ENCODE results near the gene C19orf38. TPM values are rescaled to one million over a fixed set of nuclear protein-coding genes. Genes with fewer than 3 reads are reported as not detected.
"Not testable (repeated sequence)": the region's sequence is repeated elsewhere in the genome, so short reads cannot be mapped to it uniquely, and the experiment has no call there.

C19orf38 gene
- total and polyA plus RNA-seq, 4 experiments from 2014 or later = 0.21 to 0.49 (median 0.36) TPM; not detected in 1

GRCh38 chr19:10836479-10837330 lies 11.5 kb upstream of the C19orf38 start:
- DNase-seq = peak in 1 of 5 donors; percentile 86
- H3K27me3 ChIP-seq (ENCODE audit: insufficient read depth, low read length) = no peaks in the 10 kb centered on the region
- CTCF ChIA-PET (ENCODE audit: partially characterized antibody) = interaction anchor here (0.6 to 6.4 kb wide), 14 partner anchors 9 to 1972 kb away, joined by 3 to 67 read pairs (median 4); partner anchors contain the start of genes CARM1 and DNM2
- H3K9me3 Mint-ChIP-seq = peaks cover 2 to 16% (median 6%) of the 10 kb centered on the region in 8 donors
- H3K4me3 ChIP-seq (ENCODE audit: low read length in 2 of 2) = peak overlapping the region; percentile 64 to 89
- peak overlapping the region; percentile 99 to 100 (median 100) for H3K27ac Mint-ChIP-seq
- no peaks in the 10 kb centered on the region for H3K27me3 Mint-ChIP-seq
- H3K36me3 Mint-ChIP-seq = peaks cover 0 to 25% of the 10 kb centered on the region in 2 donors
- POLR2A ChIA-PET (ENCODE audit: partially characterized antibody) = interaction anchor here (0.8 to 2.5 kb wide), 23 partner anchors 10 to 269 kb away, joined by 3 to 46 read pairs (median 4); partner anchors contain the start of genes CARM1, DNM2, LDLR and QTRT1
- no peaks in the 10 kb centered on the region for H3K9me3 ChIP-seq (ENCODE audit: control insufficient read depth in 1 of 2, low read length in 2 of 2)
- H3K27ac ChIP-seq (ENCODE audit: low read depth, low read length) = peak overlapping the region; percentile 95
- peaks cover 9 to 21% (median 13%) of the 10 kb centered on the region in 4 donors for H3K4me1 Mint-ChIP-seq
- peak overlapping the region; percentile 96 to 100 (median 98) for H3K4me3 Mint-ChIP-seq
- H3K36me3 ChIP-seq (ENCODE audit: insufficient read depth, low read length) = no peaks in the 10 kb centered on the region
- H3K4me1 ChIP-seq (ENCODE audit: insufficient read depth, low read length) = peaks cover 17% of the 10 kb centered on the region
- intact Hi-C loops (cut with micrococcal nuclease) = loop anchor here (1.0 to 10.0 kb wide), 5 partner anchors 35 to 602 kb away; partner anchors contain the start of genes CARM1, ILF3 and S1PR2

- Mint-ChIP-seq H3K36me3 (peaks cover 0 to 21% of the 10 kb centered on the region in 2 donors), H3K4me1 (peaks cover 9 to 21% (median 13%) of the 10 kb centered on the region in 4 donors), H3K27ac (peak overlapping the region in 1 of 7 donors; percentile 99), H3K9me3 (peaks cover 2 to 16% (median 6%) of the 10 kb centered on the region in 8 donors)
- H3K36me3 ChIP-seq (ENCODE audit: insufficient read depth, low read length); H3K4me3 Mint-ChIP-seq; H3K27me3 ChIP-seq (ENCODE audit: insufficient read depth, low read length); DNase-seq; H3K4me3 ChIP-seq (ENCODE audit: low read length in 2 of 2); H3K27me3 Mint-ChIP-seq; H3K27ac ChIP-seq (ENCODE audit: low read depth, low read length); H3K9me3 ChIP-seq (ENCODE audit: control insufficient read depth in 1 of 2, low read length in 2 of 2): not testable (repeated sequence)
- ChIA-PET POLR2A (ENCODE audit: partially characterized antibody) (interaction anchor here (2.2 to 2.5 kb wide), 2 partner anchors 21 to 119 kb away, joined by 4 to 46 read pairs; partner anchors contain the start of gene DNM2), CTCF (ENCODE audit: partially characterized antibody) (interaction anchor here (1.3 to 6.4 kb wide), 4 partner anchors 9 to 121 kb away, joined by 4 to 67 read pairs (median 6); no protein-coding TSS in a partner anchor)
- intact Hi-C loops (cut with micrococcal nuclease) = loop anchor here (10.0 kb wide), 1 partner anchor 603 kb away; the partner anchor contains the start of gene S1PR2
- H3K4me1 ChIP-seq (ENCODE audit: insufficient read depth, low read length) = peaks cover 17% of the 10 kb centered on the region
Observed at GRCh38 chr19:10837649-10838048, 10.6 kb upstream of the C19orf38 start.

GRCh38 chr19:10838377-10838776 lies 9.8 kb upstream of the C19orf38 start:
- no peak for DNase-seq
- no peaks in the 10 kb centered on the region for H3K36me3 ChIP-seq (ENCODE audit: insufficient read depth, low read length)
- no peak overlapping the region for H3K27ac ChIP-seq (ENCODE audit: low read depth, low read length)
- H3K4me3 ChIP-seq (ENCODE audit: low read length in 2 of 2) = no peak overlapping the region
- H3K4me3 Mint-ChIP-seq = no peak overlapping the region
- H3K27me3 Mint-ChIP-seq = no peaks in the 10 kb centered on the region
- H3K27ac Mint-ChIP-seq = peak overlapping the region in 2 of 7 donors; percentile 22 to 52
- ChIA-PET POLR2A (ENCODE audit: partially characterized antibody) (interaction anchor here (1.1 kb wide), 1 partner anchor 120 kb away, joined by 4 read pairs; no protein-coding TSS in a partner anchor), CTCF (ENCODE audit: partially characterized antibody) (interaction anchor here (0.8 to 6.4 kb wide), 3 partner anchors 26 to 122 kb away, joined by 3 to 67 read pairs (median 4); no protein-coding TSS in a partner anchor)
- H3K9me3 Mint-ChIP-seq = peaks cover 2 to 16% (median 6%) of the 10 kb centered on the region in 8 donors
- H3K27me3 ChIP-seq (ENCODE audit: insufficient read depth, low read length) = no peaks in the 10 kb centered on the region
- H3K4me1 ChIP-seq (ENCODE audit: insufficient read depth, low read length) = peaks cover 17% of the 10 kb centered on the region
- intact Hi-C loops (cut with micrococcal nuclease) = loop anchor here (10.0 kb wide), 1 partner anchor 604 kb away; the partner anchor contains the start of gene S1PR2
- peaks cover 9 to 21% (median 13%) of the 10 kb centered on the region in 4 donors for H3K4me1 Mint-ChIP-seq
- H3K36me3 Mint-ChIP-seq = peaks cover 0 to 15% of the 10 kb centered on the region in 2 donors
- H3K9me3 ChIP-seq (ENCODE audit: control insufficient read depth in 1 of 2, low read length in 2 of 2) = no peaks in the 10 kb centered on the region

GRCh38 chr19:10839114-10840050 lies 8.8 kb upstream of the C19orf38 start:
- H3K27me3 ChIP-seq (ENCODE audit: insufficient read depth, low read length) = no peaks in the 10 kb centered on the region
- H3K9me3 ChIP-seq (ENCODE audit: control insufficient read depth in 1 of 2, low read length in 2 of 2) = no peaks in the 10 kb centered on the region
- H3K4me3 ChIP-seq (ENCODE audit: low read length in 2 of 2) = no peak overlapping the region
- POLR2A ChIA-PET (ENCODE audit: partially characterized antibody) = interaction anchor here (1.1 kb wide), 1 partner anchor 121 kb away, joined by 4 read pairs; no protein-coding TSS in a partner anchor
- H3K9me3 Mint-ChIP-seq = peaks cover 2 to 16% (median 6%) of the 10 kb centered on the region in 8 donors
- peaks cover 9 to 21% (median 13%) of the 10 kb centered on the region in 4 donors for H3K4me1 Mint-ChIP-seq
- no peak for DNase-seq
- no peaks in the 10 kb centered on the region for H3K36me3 ChIP-seq (ENCODE audit: insufficient read depth, low read length)
- no peak overlapping the region for H3K4me3 Mint-ChIP-seq
- H3K4me1 ChIP-seq (ENCODE audit: insufficient read depth, low read length) = peaks cover 17% of the 10 kb centered on the region
- no peak overlapping the region for H3K27ac ChIP-seq (ENCODE audit: low read depth, low read length)
- H3K27ac Mint-ChIP-seq = peak overlapping the region in 2 of 7 donors; percentile 22 to 84
- H3K27me3 Mint-ChIP-seq = no peaks in the 10 kb centered on the region
- H3K36me3 Mint-ChIP-seq = peaks cover 0 to 13% of the 10 kb centered on the region in 2 donors
- CTCF ChIA-PET (ENCODE audit: partially characterized antibody) = interaction anchor here (1.0 to 6.4 kb wide), 2 partner anchors 16 to 25 kb away, joined by 4 to 67 read pairs; no protein-coding TSS in a partner anchor
- intact Hi-C loops (cut with micrococcal nuclease) = loop anchor here (10.0 kb wide), 1 partner anchor 605 kb away; the partner anchor contains the start of gene S1PR2

GRCh38 chr19:10842788-10843187 lies 5.4 kb upstream of the C19orf38 start:
- H3K4me1 ChIP-seq (ENCODE audit: insufficient read depth, low read length) = no peaks in the 10 kb centered on the region
- peak overlapping the region in 1 of 7 donors; percentile 46 for H3K27ac Mint-ChIP-seq
- POLR2A ChIA-PET (ENCODE audit: partially characterized antibody) = no interaction called here
- H3K4me3 ChIP-seq (ENCODE audit: low read length in 2 of 2) = no peak overlapping the region
- intact Hi-C loops (cut with micrococcal nuclease) = no loop called here
- H3K9me3 ChIP-seq (ENCODE audit: control insufficient read depth in 1 of 2, low read length in 2 of 2) = peaks cover 0 to 5% of the 10 kb centered on the region in 2 donors
- no peak for DNase-seq
- H3K36me3 ChIP-seq (ENCODE audit: insufficient read depth, low read length) = no peaks in the 10 kb centered on the region
- CTCF ChIA-PET (ENCODE audit: partially characterized antibody) = interaction anchor here (1.1 kb wide), 1 partner anchor 12 kb away, joined by 3 read pairs; no protein-coding TSS in a partner anchor
- no peaks in the 10 kb centered on the region for H3K27me3 Mint-ChIP-seq
- peaks cover 0 to 1% (median 0%) of the 10 kb centered on the region in 4 donors for H3K4me1 Mint-ChIP-seq
- H3K4me3 Mint-ChIP-seq = no peak overlapping the region
- peaks cover 2 to 20% (median 11%) of the 10 kb centered on the region in 8 donors for H3K9me3 Mint-ChIP-seq
- no peaks in the 10 kb centered on the region for H3K27me3 ChIP-seq (ENCODE audit: insufficient read depth, low read length)
- peaks cover 0 to 5% of the 10 kb centered on the region in 2 donors for H3K36me3 Mint-ChIP-seq
- H3K27ac ChIP-seq (ENCODE audit: low read depth, low read length) = no peak overlapping the region

GRCh38 chr19:10846500-10847202 lies 1.6 kb upstream of the C19orf38 start:
- H3K27me3 Mint-ChIP-seq = peaks cover 0 to 2% of the 10 kb centered on the region in 2 donors
- Histone ChIP-seq H3K27ac (ENCODE audit: low read depth, low read length) (no peak overlapping the region), H3K4me3 (ENCODE audit: low read length in 2 of 2) (no peak overlapping the region), H3K27me3 (ENCODE audit: insufficient read depth, low read length) (no peaks in the 10 kb centered on the region), H3K9me3 (ENCODE audit: control insufficient read depth in 1 of 2, low read length in 2 of 2) (peaks cover 0 to 5% of the 10 kb centered on the region in 2 donors), H3K36me3 (ENCODE audit: insufficient read depth, low read length) (no peaks in the 10 kb centered on the region), H3K4me1 (ENCODE audit: insufficient read depth, low read length) (no peaks in the 10 kb centered on the region)
- peaks cover 2 to 20% (median 10%) of the 10 kb centered on the region in 8 donors for H3K9me3 Mint-ChIP-seq
- CTCF ChIA-PET (ENCODE audit: partially characterized antibody) = interaction anchor here (0.8 to 3.2 kb wide), 5 partner anchors 10 to 130 kb away, joined by 3 to 17 read pairs (median 5); partner anchors contain the start of genes DNM2 and TMED1
- H3K4me1 Mint-ChIP-seq = peaks cover 0 to 4% (median 2%) of the 10 kb centered on the region in 4 donors
- intact Hi-C loops (cut with micrococcal nuclease) = no loop called here
- POLR2A ChIA-PET (ENCODE audit: partially characterized antibody) = interaction anchor here (0.6 kb wide), 1 partner anchor 11 kb away, joined by 3 read pairs; the partner anchor contains the start of gene TMED1
- peaks cover 0 to 5% of the 10 kb centered on the region in 2 donors for H3K36me3 Mint-ChIP-seq
- DNase-seq = no peak
- no peak overlapping the region for H3K4me3 Mint-ChIP-seq
- no peak overlapping the region for H3K27ac Mint-ChIP-seq

Data from CD4-positive, alpha-beta memory T cell (primary cell).